Measurements from ENCODE around the gene CHD2. TPM values are rescaled to one million over a fixed set of nuclear protein-coding genes. Genes with fewer than 3 reads are reported as not detected.

CHD2 gene
- total RNA-seq, 1 experiment from 2014 or later: 63.3 TPM

GRCh38 chr15:92928225-92928750 is 28.2 kb downstream of the CHD2 start:
- H3K9ac ChIP-seq (ENCODE audit: extremely low read depth, insufficient read length, low read length): no peak overlapping the region
- H4K5ac ChIP-seq (ENCODE audit: insufficient read length, low read depth, low read length): no peak overlapping the region
- H4K91ac ChIP-seq (ENCODE audit: insufficient read length, low read depth, low read length): no peak overlapping the region
- Mint-ChIP-seq H3K4me3 (no peak overlapping the region), H3K9me3 (no peaks in the 10 kb centered on the region), H3K4me1 (peaks cover 6 to 9% of the 10 kb centered on the region in 2 experiments; a peak in 2 of 4 replicates), H3K27me3 (ENCODE audit: low read depth) (no peaks in the 10 kb centered on the region), H3K27ac (peak overlapping the region in 1 of 3 experiments; percentile 58; a peak in 2 of 7 replicates), H3K36me3 (ENCODE audit: insufficient read depth in 1 of 3, low read depth in 3 of 3) (peaks cover 55 to 93% (median 81%) of the 10 kb centered on the region in 3 experiments)
- H2BK20ac ChIP-seq (ENCODE audit: low read depth, low read length, poor library complexity, severe bottlenecking): no peak overlapping the region
- no peaks in the 10 kb centered on the region for H4K20me1 ChIP-seq (ENCODE audit: control insufficient read depth, insufficient read depth, insufficient read length)
- H2BK12ac ChIP-seq (ENCODE audit: insufficient read length, low read depth, low read length): no peak overlapping the region
- WGBS (ENCODE audit: extremely low coverage, insufficient read length, low lambda C conversion rate): no CpG with 5 or more reads among the region's 3 CpGs
- no peak overlapping the region for H3K56ac ChIP-seq (ENCODE audit: insufficient read length, low read depth, low read length)
- H3K79me1 ChIP-seq (ENCODE audit: insufficient read depth, low read depth, low read length, poor library complexity, severe bottlenecking): peaks cover 4% of the 10 kb centered on the region
- no peak overlapping the region for H2AFZ ChIP-seq (ENCODE audit: low read length)
- no peaks in the 10 kb centered on the region for H3K23me2 ChIP-seq (ENCODE audit: insufficient read length, low read depth, low read length, poor library complexity, severe bottlenecking)
- H3K23ac ChIP-seq (ENCODE audit: insufficient read length, low read depth, low read length): no peak overlapping the region
- H3K4ac ChIP-seq (ENCODE audit: low read depth, low read length): no peak overlapping the region
- H3K4me2 ChIP-seq (ENCODE audit: insufficient read depth, insufficient read length, low read length): no peak overlapping the region
- H3K79me2 ChIP-seq (ENCODE audit: insufficient read depth, low read length): no peaks in the 10 kb centered on the region
- no peak overlapping the region for H2AK5ac ChIP-seq (ENCODE audit: insufficient read length, low read length)
- H3K14ac ChIP-seq (ENCODE audit: insufficient read depth, low read length): no peak overlapping the region
- H3T11ph ChIP-seq (ENCODE audit: low read length): no peak overlapping the region
- no peak overlapping the region for H2BK5ac ChIP-seq (ENCODE audit: insufficient read length, low read length)
- no peak overlapping the region for H4K8ac ChIP-seq (replicated peaks; ENCODE audit: insufficient read length, low read depth, low read length)
- no peaks in the 10 kb centered on the region for H3K9me3 ChIP-seq (ENCODE audit: control insufficient read depth, low read depth, low read length)
- H2BK15ac ChIP-seq (ENCODE audit: low read depth, low read length): no peak overlapping the region
- no peak overlapping the region for H2BK120ac ChIP-seq (ENCODE audit: low read depth, low read length, poor library complexity, severe bottlenecking)
- TF ChIP-seq CTCF (conservative IDR thresholded peaks at IDR 0.05): no peak
- no peaks in the 10 kb centered on the region for H3K27me3 ChIP-seq (ENCODE audit: insufficient read depth, low read length)
- H3K27ac ChIP-seq (ENCODE audit: insufficient read length, low read depth, low read length): no peak overlapping the region
- DNase-seq: no peak
- no peak overlapping the region for H3K18ac ChIP-seq (ENCODE audit: insufficient read length, low read depth, low read length)
- H3K4me1 ChIP-seq (ENCODE audit: insufficient read depth, low read length): no peaks in the 10 kb centered on the region

Data from H9 (cell line).